ENCODE results near the gene MT1E. TPM values are rescaled to one million over a fixed set of nuclear protein-coding genes. Genes with fewer than 3 reads are reported as not detected.
"Not testable (repeated sequence)": the region's sequence is repeated elsewhere in the genome, so short reads cannot be mapped to it uniquely, and the experiment has no call there.

MT1E gene
- total RNA-seq, 1 donor from 2014 or later: 152 TPM

GRCh38 chr16:56606476-56607108 lies 19.0 kb upstream of the MT1E start:
- intact Hi-C loops (cut with micrococcal nuclease): loop anchor here (5.0 kb wide), 2 partner anchors 404 to 1131 kb away; partner anchors contain the start of gene KATNB1

GRCh38 chr16:56607109-56607618 lies 18.4 kb upstream of the MT1E start:
- intact Hi-C loops (cut with micrococcal nuclease): loop anchor here (5.0 kb wide), 2 partner anchors 405 to 1130 kb away; partner anchors contain the start of gene KATNB1

- intact Hi-C loops (cut with micrococcal nuclease): loop anchor here (1.0 to 5.0 kb wide), 14 partner anchors 10 to 1130 kb away; partner anchors contain the start of genes HERPUD1, KATNB1, MT1E and MT1F
Observed at GRCh38 chr16:56607675-56608042, 17.9 kb upstream of the MT1E start.

- intact Hi-C loops (cut with micrococcal nuclease): loop anchor here (1.0 to 5.0 kb wide), 14 partner anchors 9 to 1129 kb away; partner anchors contain the start of genes HERPUD1, KATNB1, MT1E and MT1F
Observed at GRCh38 chr16:56608043-56608875, 17.3 kb upstream of the MT1E start, which contains the start of gene MT2A. MT2A (plus strand) TSS chr16:56608584; CDS start chr16:56608656, 72 bp downstream.

GRCh38 chr16:56608876-56609462 lies 16.6 kb upstream of the MT1E start:
- intact Hi-C loops (cut with micrococcal nuclease): loop anchor here (1.0 to 5.0 kb wide), 14 partner anchors 8 to 1128 kb away; partner anchors contain the start of genes HERPUD1, KATNB1, MT1E and MT1F

- intact Hi-C loops (cut with micrococcal nuclease): loop anchor here (2.0 to 5.0 kb wide), 5 partner anchors 95 to 1128 kb away; partner anchors contain the start of genes HERPUD1 and KATNB1
Observed at GRCh38 chr16:56609463-56609921, 16.1 kb upstream of the MT1E start.

- intact Hi-C loops (cut with micrococcal nuclease): loop anchor here (1.0 kb wide), 1 partner anchor 379 kb away; the partner anchor contains the start of gene NLRC5
Observed at GRCh38 chr16:56610017-56610608, 15.5 kb upstream of the MT1E start.

- intact Hi-C loops (cut with micrococcal nuclease): loop anchor here (1.0 kb wide), 1 partner anchor 379 kb away; the partner anchor contains the start of gene NLRC5
Observed at GRCh38 chr16:56610609-56611111, 14.9 kb upstream of the MT1E start.

GRCh38 chr16:56611281-56611833 lies 14.2 kb upstream of the MT1E start:
- intact Hi-C loops (cut with micrococcal nuclease): no loop called here

- intact Hi-C loops (cut with micrococcal nuclease): no loop called here
Observed at GRCh38 chr16:56613706-56614105, 11.9 kb upstream of the MT1E start.

- intact Hi-C loops (cut with micrococcal nuclease): no loop called here
Observed at GRCh38 chr16:56614549-56614991, 11.0 kb upstream of the MT1E start.

- intact Hi-C loops (cut with micrococcal nuclease): no loop called here
Observed at GRCh38 chr16:56615353-56615752, 10.2 kb upstream of the MT1E start.

- intact Hi-C loops (cut with micrococcal nuclease): loop anchor here (1.0 kb wide), 2 partner anchors 8 to 9 kb away; partner anchors contain the start of genes MT1E and MT2A
Observed at GRCh38 chr16:56616608-56617211, 8.9 kb upstream of the MT1E start.

- intact Hi-C loops (cut with micrococcal nuclease): loop anchor here (1.0 kb wide), 2 partner anchors 8 to 9 kb away; partner anchors contain the start of genes MT1E and MT2A
Observed at GRCh38 chr16:56617212-56618085, 8.1 kb upstream of the MT1E start.

GRCh38 chr16:56618138-56618537 lies 7.4 kb upstream of the MT1E start:
- intact Hi-C loops (cut with micrococcal nuclease): no loop called here

- intact Hi-C loops (cut with micrococcal nuclease): no loop called here
Observed at GRCh38 chr16:56620339-56620897, 5.2 kb upstream of the MT1E start.

GRCh38 chr16:56621665-56622445 lies 3.7 kb upstream of the MT1E start:
- intact Hi-C loops (cut with micrococcal nuclease): not testable (repeated sequence)

Data from T-helper 1 cell treated with Interleukin-12 subunit alpha and Interleukin-12 subunit beta and Interleukin-4 antibody, amounts not matched to agents 30 ng/mL and 1 ng/mL, for 36 hours (primary cell).